ENCODE measurements around the gene C20orf202. TPM values are rescaled to one million over a fixed set of nuclear protein-coding genes. Genes with fewer than 3 reads are reported as not detected.
A peak's percentile ranks its signal among the peaks of the same experiment; 100 is the strongest.
"Not testable (repeated sequence)": the region's sequence is repeated elsewhere in the genome, so short reads cannot be mapped to it uniquely, and the experiment has no call there.

C20orf202 gene
- total RNA-seq, 1 experiment from 2014 or later = not detected

DNA sequence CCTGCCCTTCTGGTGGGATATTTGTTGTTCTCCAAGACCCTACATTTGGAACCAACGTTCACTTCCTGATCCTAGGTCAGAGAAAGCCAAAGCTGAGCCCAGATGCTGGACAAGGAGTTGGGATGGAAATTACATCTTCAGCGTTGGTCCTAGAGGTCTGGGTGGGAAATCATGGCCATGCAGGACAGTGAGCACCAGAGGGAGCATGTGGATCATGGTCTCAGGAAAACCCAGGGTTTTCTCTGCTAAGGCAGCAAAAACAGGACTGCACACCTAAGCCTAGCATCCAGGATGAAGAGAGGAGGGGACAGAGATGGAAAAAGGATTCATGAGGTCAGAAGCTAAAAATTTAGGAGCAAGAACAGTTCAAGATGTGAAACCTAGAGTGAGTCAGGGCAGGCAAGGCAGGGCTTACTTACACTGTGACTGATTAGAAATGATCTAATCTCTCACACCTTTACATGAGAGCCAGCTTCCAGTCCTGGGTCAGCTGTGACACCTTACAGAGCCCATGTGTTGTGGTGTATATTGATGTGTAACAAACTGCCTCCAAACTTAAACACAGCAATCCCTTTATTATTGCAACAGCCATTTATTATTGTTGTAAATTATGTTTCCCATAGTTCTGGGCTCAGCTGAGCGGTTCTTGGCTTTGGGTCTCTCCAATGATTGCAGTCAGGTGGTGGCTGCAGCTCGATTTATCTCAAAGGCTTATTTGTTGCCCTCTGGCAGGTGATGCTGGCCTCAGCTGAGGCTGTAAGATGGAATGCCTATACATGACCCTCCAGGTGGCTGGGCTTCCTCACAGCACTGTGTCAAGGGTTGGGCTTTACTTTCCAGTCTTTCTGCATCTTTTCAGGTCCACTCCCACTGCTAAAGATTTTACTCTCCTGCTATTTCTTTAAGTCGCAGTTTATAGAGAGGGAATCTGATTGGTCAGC, 6.5 kb downstream of the C20orf202 start:
- DNase-seq (ENCODE audit: low read depth) = peak; percentile 33

GRCh38 chr20:1210501-1210900, 7.2 kb downstream of the C20orf202 start:
- no peak for DNase-seq (ENCODE audit: low read depth)

- no peak for DNase-seq (ENCODE audit: low read depth)
Measured at GRCh38 chr20:1212023-1212422, 8.8 kb downstream of the C20orf202 start.

GRCh38 chr20:1212607-1213396, 9.5 kb downstream of the C20orf202 start:
- peak; percentile 79 for DNase-seq (ENCODE audit: low read depth)

- no peak for DNase-seq (ENCODE audit: low read depth)
Measured at GRCh38 chr20:1214838-1215261, 11.6 kb downstream of the C20orf202 start.

DNA sequence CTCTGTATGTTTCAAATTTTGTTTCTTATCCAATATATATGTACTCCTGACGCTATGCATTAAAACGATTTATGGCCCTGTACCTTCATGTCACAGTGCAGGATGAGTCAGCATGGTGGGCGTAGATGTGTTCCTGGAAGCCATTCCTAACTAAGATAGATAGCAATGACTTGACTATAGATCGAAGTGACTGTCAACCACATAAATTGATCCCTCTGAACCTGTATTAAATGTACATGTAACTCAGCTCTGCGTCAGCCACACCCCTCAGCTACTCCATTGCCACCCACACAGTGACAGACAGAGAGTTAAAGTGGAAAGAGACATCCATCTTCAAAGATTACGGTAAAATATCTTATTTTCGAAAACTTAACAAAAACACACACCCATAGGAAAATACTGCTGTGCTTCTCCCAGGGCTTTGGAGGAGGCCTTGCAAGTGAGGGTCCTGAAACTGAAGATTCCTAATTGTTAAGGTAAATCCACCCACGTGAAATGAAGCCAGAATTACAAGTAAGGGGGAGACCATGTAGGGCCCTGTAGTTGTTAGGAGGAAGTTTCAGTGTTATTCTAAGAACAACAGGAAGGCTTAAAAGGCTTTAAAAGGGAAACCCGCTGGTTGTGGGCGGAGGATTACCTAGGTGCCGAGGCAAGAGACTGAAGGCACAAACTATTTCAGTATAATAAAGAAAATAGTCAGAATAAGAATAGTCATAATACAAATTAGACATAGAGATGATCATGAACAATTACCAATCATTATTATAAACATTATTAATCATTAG, 12.3 kb downstream of the C20orf202 start:
- DNase-seq (ENCODE audit: low read depth) = no peak

DNA sequence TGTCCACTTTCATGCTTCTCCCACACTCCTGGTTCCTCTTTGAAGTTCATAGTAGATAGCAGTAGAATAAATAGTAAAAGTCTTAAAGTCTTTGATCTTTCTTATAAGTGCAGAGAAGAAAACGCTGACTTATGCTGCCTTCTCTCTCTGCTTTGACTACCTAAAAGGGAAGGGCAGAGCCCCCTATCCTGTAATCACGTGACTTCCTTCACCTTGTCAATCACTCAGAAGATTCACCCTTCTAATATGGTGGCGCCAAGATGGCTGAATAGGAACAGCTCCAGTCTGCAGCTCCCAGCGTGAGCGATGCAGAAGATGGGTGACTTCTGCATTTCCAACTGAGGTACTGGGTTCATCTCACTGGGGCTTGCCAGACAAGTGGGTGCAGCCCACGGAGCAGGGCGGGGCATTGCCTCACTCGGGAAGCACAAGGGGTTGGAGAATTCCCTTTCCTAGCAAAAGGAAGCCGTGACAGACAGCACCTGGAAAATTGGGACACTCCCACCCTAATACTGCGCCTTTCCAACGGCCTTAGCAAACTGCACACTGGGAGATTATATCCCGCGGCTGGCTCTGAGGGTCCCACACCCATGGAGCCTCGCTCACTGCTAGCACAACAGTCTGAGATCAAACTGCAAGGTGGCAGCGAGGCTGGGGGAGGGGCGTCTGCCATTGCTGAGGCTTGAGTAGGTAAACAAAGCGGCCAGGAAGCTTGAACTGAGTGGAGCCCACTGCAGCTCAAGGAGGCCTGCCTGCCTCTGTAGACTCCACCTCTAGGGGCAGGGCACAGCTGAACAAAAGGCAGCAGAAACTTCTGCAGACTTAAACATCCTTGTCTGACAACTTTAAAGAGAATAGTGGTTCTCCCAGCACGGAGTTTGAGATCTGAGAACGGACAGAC, 13.5 kb downstream of the C20orf202 start:
- DNase-seq (ENCODE audit: low read depth) = not testable (repeated sequence)

DNA sequence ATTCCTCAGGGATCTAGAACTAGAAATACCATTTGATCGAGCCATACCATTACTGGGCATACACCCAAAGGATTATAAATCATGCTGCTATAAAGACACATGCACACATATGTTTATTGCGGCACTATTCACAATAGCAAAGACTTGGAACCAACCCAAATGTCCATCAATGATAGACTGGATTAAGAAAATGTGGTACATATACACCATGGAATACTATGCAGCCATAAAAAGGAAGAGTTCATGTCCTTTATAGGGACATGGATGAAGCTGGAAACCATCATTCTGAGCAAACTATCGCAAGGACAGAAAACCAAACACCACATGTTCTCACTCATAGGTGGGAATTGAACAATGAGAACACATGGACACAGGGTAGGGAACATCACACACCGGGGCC, 19.5 kb downstream of the C20orf202 start:
- not testable (repeated sequence) for DNase-seq (ENCODE audit: low read depth)

GRCh38 chr20:1224205-1224890, 21.1 kb downstream of the C20orf202 start:
- no peak for DNase-seq (ENCODE audit: low read depth)

DNA sequence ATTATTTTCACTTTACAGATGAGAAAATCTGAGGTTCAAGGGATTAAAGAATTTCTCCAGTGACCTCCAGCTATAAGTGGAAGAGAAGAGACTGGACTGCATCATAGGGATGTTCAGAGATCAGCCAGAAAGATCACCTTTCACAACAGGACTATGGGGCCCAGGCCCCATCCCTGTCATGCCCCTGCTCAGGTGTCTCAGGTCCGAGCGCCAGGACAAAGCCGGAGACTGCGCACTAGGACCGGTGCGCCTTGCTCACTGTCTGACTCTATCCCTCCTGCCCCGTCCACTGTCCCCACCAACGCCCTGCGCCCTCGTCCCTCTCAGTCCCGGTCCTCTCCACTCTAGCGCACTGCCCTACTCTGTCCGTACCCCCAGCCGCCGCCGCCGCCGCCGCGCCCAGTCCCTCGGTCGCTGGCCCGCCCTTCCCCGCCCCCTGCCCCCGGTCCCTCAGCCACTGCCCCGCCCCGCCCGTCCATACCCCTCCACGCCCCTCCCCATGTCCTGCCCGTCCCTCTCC, 22.1 kb downstream of the C20orf202 start:
- DNase-seq (ENCODE audit: low read depth) = peak; percentile 80

DNA sequence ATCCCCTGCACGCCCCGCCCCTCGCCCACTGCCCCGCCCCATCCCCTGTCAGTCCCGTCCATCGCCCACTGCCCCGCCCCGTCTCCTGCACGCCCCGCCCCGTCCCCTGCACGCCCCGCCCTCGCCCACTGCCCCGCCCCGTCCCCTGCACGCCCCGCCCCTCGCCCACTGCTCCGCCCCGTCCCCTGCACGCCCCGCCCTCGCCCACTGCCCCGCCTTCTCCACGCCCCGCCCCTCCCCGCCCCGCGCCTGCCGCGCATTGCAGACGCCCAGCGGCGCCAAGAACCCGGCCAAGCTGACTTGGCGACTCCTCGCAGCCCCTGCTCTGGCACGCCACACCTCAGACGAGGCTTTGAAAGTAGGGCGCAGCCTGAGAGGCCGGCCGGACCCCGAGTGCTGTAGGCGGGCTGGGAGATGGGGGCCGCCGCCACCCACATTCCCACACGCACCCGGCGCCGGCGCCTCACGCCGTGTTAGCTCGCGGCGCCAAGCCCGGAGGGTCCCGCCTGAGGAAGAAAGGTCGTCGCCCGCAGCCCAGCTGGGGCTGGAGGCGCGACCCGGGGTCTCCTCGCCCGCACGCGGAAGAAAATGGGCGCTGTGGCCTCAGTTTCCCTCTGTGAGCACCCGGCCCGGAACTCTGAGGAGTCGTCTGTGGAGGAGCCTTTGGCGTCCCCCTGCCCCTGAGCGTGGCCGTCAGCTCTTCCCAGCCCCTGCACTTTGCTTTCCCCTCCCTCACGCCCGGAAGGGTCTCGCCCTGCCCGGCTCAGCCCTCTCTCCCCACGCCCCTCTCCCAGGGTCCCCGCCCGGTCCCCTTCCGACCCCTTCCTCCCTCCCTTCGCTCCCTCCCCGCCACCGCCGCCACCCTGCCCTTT, 22.8 kb downstream of the C20orf202 start, which contains the start of gene RAD21L1:
TSS of gene RAD21L1 (plus strand) at position 262 of the 872 bp plus-strand sequence. CDS start 2,410 bp downstream, outside the sequence.
- peak; percentile 70 for DNase-seq (ENCODE audit: low read depth)

GRCh38 chr20:1229541-1229940, 26.3 kb downstream of the C20orf202 start:
- no peak for DNase-seq (ENCODE audit: low read depth)

DNA sequence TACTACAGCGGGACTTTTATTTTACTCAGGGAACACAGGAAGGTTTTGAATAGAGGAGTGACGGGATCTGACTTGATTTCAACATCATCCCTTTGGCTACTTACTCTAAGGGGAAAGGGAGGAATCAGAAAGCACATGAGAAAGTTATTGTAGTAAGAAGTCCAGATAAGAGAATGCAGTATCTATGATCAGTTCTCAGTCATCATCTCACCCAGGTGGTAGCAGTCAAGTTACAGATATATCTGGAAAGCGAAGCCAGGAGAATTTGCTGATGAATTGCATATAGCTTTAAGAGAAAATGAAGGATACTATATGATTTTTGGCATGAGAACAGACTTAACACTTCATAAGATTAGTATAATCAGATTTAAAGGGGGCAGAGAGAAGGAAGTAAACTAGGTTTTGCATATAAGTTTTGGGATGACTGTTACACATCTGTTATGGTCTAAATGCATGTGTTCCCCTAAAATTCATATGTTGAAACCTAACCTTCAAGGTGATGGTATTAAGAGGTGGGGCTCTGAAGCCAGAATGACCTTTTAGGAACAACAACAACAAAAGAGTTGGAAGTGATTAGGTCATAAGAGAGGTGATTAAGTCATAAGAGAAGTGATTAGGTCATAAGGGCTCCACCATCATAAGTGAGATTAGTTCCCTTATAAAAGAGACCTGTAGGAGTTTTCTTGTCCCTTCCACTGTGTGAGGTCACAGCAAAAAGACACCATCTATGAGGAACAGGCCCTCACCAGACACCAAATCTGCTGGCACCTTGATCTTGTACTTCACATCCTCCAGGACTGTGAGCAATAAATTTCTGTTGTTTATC, 29.2 kb downstream of the C20orf202 start:
- DNase-seq (ENCODE audit: low read depth) = no peak

DNA sequence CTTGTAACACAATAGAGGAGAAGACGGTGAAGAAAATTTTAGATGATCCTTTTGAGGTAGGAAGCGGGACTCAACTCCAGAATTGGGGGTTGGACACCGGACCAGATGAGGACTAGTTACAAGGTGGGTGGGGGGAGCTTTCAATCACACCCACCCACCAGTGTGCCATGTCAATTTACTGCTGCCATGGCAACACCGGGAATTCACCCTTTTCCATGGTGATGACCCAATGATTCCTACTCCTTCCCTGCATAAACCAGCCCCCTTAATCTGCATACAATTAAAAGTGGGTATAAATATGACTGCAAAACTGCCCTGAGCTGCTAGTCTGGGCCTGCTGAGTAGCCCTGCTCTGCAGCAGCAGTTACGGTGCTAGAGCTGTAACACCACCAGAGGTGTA, 37.3 kb downstream of the C20orf202 start:
- no peak for DNase-seq (ENCODE audit: low read depth)

- peak; percentile 73 for DNase-seq (ENCODE audit: low read depth)
Measured at GRCh38 chr20:1241456-1241855, 38.2 kb downstream of the C20orf202 start.

- DNase-seq (ENCODE audit: low read depth) = no peak
Measured at GRCh38 chr20:1242099-1242498, 38.8 kb downstream of the C20orf202 start.

DNA sequence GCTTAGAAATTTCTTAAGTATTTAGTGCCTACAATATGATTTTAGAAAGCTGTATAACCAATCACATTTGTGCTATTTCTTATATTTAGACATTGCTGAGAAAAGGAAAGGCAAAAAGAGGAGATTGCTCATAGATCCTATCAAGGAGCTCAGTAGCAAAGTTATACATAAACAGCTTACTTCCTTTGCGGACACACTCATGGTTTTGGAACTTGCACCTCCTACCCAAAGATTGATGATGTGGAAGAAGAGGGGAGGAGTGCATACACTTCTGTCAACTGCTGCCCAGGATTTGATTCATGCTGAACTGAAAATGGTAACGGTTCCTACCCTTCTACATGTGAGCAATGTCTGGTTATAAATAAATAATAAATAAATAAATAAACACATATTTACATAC, 39.3 kb downstream of the C20orf202 start:
- DNase-seq (ENCODE audit: low read depth) = peak; percentile 89

- no peak for DNase-seq (ENCODE audit: low read depth)
Measured at GRCh38 chr20:1245578-1245977, 42.3 kb downstream of the C20orf202 start.

All from RPMI7951 (cell line).